ENCODE results near the gene MRPL19. TPM values are rescaled to one million over a fixed set of nuclear protein-coding genes. Genes with fewer than 3 reads are reported as not detected.

MRPL19 gene
- total and polyA plus RNA-seq, 10 of the 15 experiments (the other 5 are each of a cell fraction or from before 2014, with no cell fraction given): 13.1 to 99.0 (median 56.6) TPM

GRCh38 chr2:75608684-75609333 is 37.8 kb upstream of the MRPL19 start (continued):
- TF ChIP-seq BHLHE40 (IDR thresholded peaks at IDR 0.05; ENCODE audit: borderline replicate concordance in 1 of 2, low read depth in 2 of 2, low read length in 1 of 2) (peak in 1 of 2 experiments; percentile 36; a peak in 1 of 4 replicates), MEF2B (IDR thresholded peaks at IDR 0.05; ENCODE audit: partially characterized antibody, poor library complexity, severe bottlenecking) (peak; percentile 74), CEBPB (IDR thresholded peaks at IDR 0.05; ENCODE audit: borderline replicate concordance in 1 of 2, low read depth in 2 of 2, low read length in 2 of 2) (no peak), RAD21 (IDR thresholded peaks at IDR 0.05; ENCODE audit: insufficient read depth, low read depth, low read length) (peak; percentile 88)

GRCh38 chr2:75609334-75609689 is 37.3 kb upstream of the MRPL19 start:
- DNase-seq (ENCODE audit: low read depth, low spot score) (no peak), ATAC-seq (no peak), FAIRE-seq (no peak)
- POLR2A ChIA-PET: no interaction called here
- BruUV-seq (replicated peaks): no TSS peak
- TF ChIP-seq SMARCA5 (IDR thresholded peaks at IDR 0.05) (no peak), MXI1 (IDR thresholded peaks at IDR 0.05; ENCODE audit: low read depth, low read length) (no peak), POU2F2 (IDR thresholded peaks at IDR 0.05; ENCODE audit: borderline replicate concordance, low read depth, low read length) (no peak), E4F1 (IDR thresholded peaks at IDR 0.05; ENCODE audit: borderline replicate concordance, partially characterized antibody) (no peak), RFX5 (IDR thresholded peaks at IDR 0.05; ENCODE audit: low read depth, low read length) (no peak), CEBPZ (IDR thresholded peaks at IDR 0.05; ENCODE audit: low read depth, low read length) (no peak), SMC3 (IDR thresholded peaks at IDR 0.05; ENCODE audit: borderline replicate concordance, low read length) (no peak)
- Histone ChIP-seq H3K4me2 (ENCODE audit: control insufficient read depth, insufficient read depth) (no peak overlapping the region), H3K9me3 (replicated peaks; ENCODE audit: control insufficient read depth, insufficient read depth, low read length) (no peaks in the 10 kb centered on the region), H3K4me1 (ENCODE audit: control insufficient read depth, insufficient read depth, low read length) (0 out of 2 replicates have a peak, but pooled peaks cover 2% of the 10 kb centered on the region), H3K27ac (ENCODE audit: control insufficient read depth, insufficient read depth) (no peak overlapping the region), H2AFZ (ENCODE audit: control insufficient read depth, low read depth, low read length) (no peak overlapping the region), H3K4me3 (no peak overlapping the region), H3K27me3 (replicated peaks in 1 of 2; ENCODE audit: control insufficient read depth in 2 of 2, insufficient read depth in 2 of 2, low read length in 1 of 2) (no peaks in the 10 kb centered on the region), H3K9ac (ENCODE audit: control insufficient read depth, insufficient read depth, low read length) (no peak overlapping the region), H3K79me2 (ENCODE audit: control insufficient read depth, insufficient read depth, low read length) (no peaks in the 10 kb centered on the region), H4K20me1 (ENCODE audit: control insufficient read depth, insufficient read depth) (no peaks in the 10 kb centered on the region), H3K36me3 (ENCODE audit: control insufficient read depth in 2 of 2, insufficient read depth in 2 of 2, low read length in 1 of 2) (no peaks in the 10 kb centered on the region)
- in situ Hi-C loops (cut with MboI): loop anchor here (5.0 to 10.0 kb wide), 4 partner anchors 142 to 915 kb away; no protein-coding TSS in a partner anchor
- SMC1A ChIA-PET (ENCODE audit: uncharacterized antibody, unreplicated experiment): interaction anchor here (1.3 to 3.1 kb wide), 9 partner anchors 13 to 910 kb away, joined by 4 to 19 read pairs (median 8); partner anchors contain the start of gene TACR1
- RAD21 ChIA-PET (ENCODE audit: unreplicated experiment): interaction anchor here (1.3 to 2.1 kb wide), 8 partner anchors 10 to 690 kb away, joined by 4 to 25 read pairs (median 8); no protein-coding TSS in a partner anchor
- intact Hi-C loops (cut with micrococcal nuclease; ENCODE audit: unreplicated experiment): loop anchor here (1.0 to 5.0 kb wide), 6 partner anchors 145 to 692 kb away; no protein-coding TSS in a partner anchor
- CTCF ChIA-PET: interaction anchor here (0.7 to 3.6 kb wide), 37 partner anchors 10 to 756 kb away, joined by 3 to 76 read pairs (median 6); partner anchors contain the start of gene TACR1
- WGBS (ENCODE audit: insufficient coverage, insufficient replicate concordance, low lambda C conversion rate, missing lambda C conversion rate): 23% methylated on average over 5 of the region's 5 CpGs
